Stimulated activated effector memory CD8-positive, alpha-beta T cell treated with anti-CD3 and anti-CD28 coated beads, Interleukin-12 subunit alpha, Interleukin-12 subunit beta, amount 100 ng/mL, for 72 hours (primary cell): ENCODE results near the gene CLIP3.

Source experiments
- ATAC-seq: fragments of 150-1000 bp; cut with Tn5 transposase; 2 replicates; pipeline ENCODE4 v1.10.0; 2021
- DNase-seq, 2 donors: peaks; one replicate each; pipeline ENCODE4 v3.0.0; 2021 to 2022; ENCODE audit warnings: low spot score in 2 of 2
- H3K27ac Mint-ChIP-seq: one replicate; pipeline ENCODE4 v1.8.0; 2022; ENCODE audit warnings: mild to moderate bottlenecking, mixed read lengths
- H3K36me3 Mint-ChIP-seq: one replicate; pipeline ENCODE4 v1.8.0; 2022; ENCODE audit warnings: mild to moderate bottlenecking, mixed read lengths
- H3K4me1 Mint-ChIP-seq: one replicate; pipeline ENCODE4 v1.8.0; 2022; ENCODE audit warnings: mixed read lengths
- H3K4me3 Mint-ChIP-seq: one replicate; pipeline ENCODE4 v1.8.0; 2022; ENCODE audit warnings: mild to moderate bottlenecking, mixed read lengths
- H3K9me3 Mint-ChIP-seq: one replicate; pipeline ENCODE4 v1.8.0; 2022; ENCODE audit warnings: mixed read lengths

CLIP3 gene

GRCh38 chr19:36027696-36028095 lies 5.0 kb downstream of the CLIP3 start:
- DNase-seq (no peak), ATAC-seq (no peak)
- no peaks in the 10 kb centered on the region for H3K9me3 Mint-ChIP-seq
- no peak overlapping the region for H3K4me3 Mint-ChIP-seq
- H3K36me3 Mint-ChIP-seq = peaks cover 39% of the 10 kb centered on the region
- no peak overlapping the region for H3K27ac Mint-ChIP-seq
- no peaks in the 10 kb centered on the region for H3K4me1 Mint-ChIP-seq

- ATAC-seq = no peak
- H3K4me3 Mint-ChIP-seq = no peak overlapping the region
- no peaks in the 10 kb centered on the region for H3K4me1 Mint-ChIP-seq
- no peaks in the 10 kb centered on the region for H3K9me3 Mint-ChIP-seq
- peaks cover 43% of the 10 kb centered on the region for H3K36me3 Mint-ChIP-seq
- no peak overlapping the region for H3K27ac Mint-ChIP-seq
- DNase-seq = no peak
Observed at GRCh38 chr19:36026091-36026876, 6.4 kb downstream of the CLIP3 start.

- H3K27ac Mint-ChIP-seq = no peak overlapping the region
- DNase-seq = no peak
- H3K4me3 Mint-ChIP-seq = no peak overlapping the region
- ATAC-seq = no peak
- H3K36me3 Mint-ChIP-seq = peaks cover 47% of the 10 kb centered on the region
- no peaks in the 10 kb centered on the region for H3K4me1 Mint-ChIP-seq
- no peaks in the 10 kb centered on the region for H3K9me3 Mint-ChIP-seq
Observed at GRCh38 chr19:36025541-36025940, 7.1 kb downstream of the CLIP3 start.

GRCh38 chr19:36023432-36023831 lies 9.2 kb downstream of the CLIP3 start:
- DNase-seq = no peak
- peaks cover 31% of the 10 kb centered on the region for H3K36me3 Mint-ChIP-seq
- no peak overlapping the region for H3K4me3 Mint-ChIP-seq
- no peak for ATAC-seq
- H3K27ac Mint-ChIP-seq = peak overlapping the region; percentile 63
- H3K4me1 Mint-ChIP-seq = no peaks in the 10 kb centered on the region
- no peaks in the 10 kb centered on the region for H3K9me3 Mint-ChIP-seq

GRCh38 chr19:36019061-36019670 lies 13.5 kb downstream of the CLIP3 start:
- H3K9me3 Mint-ChIP-seq = no peaks in the 10 kb centered on the region
- DNase-seq (no peak), ATAC-seq (no peak)
- H3K4me3 Mint-ChIP-seq = no peak overlapping the region
- peaks cover 18% of the 10 kb centered on the region for H3K4me1 Mint-ChIP-seq
- H3K27ac Mint-ChIP-seq = no peak overlapping the region
- H3K36me3 Mint-ChIP-seq = peaks cover 46% of the 10 kb centered on the region

GRCh38 chr19:36014012-36014924 lies 18.4 kb downstream of the CLIP3 start, which contains the start of gene ALKBH6:
Gene ALKBH6 (minus strand): TSS chr19:36014213. CDS start chr19:36013397, 816 bp downstream.
- H3K4me1 Mint-ChIP-seq = peaks cover 46% of the 10 kb centered on the region
- H3K4me3 Mint-ChIP-seq = peak within 1 kb of the TSS; percentile 99
- ATAC-seq (peak; percentile 96), DNase-seq (peak; percentile 95 to 99)
- H3K36me3 Mint-ChIP-seq = peaks cover 30% of the 10 kb centered on the region
- no peaks in the 10 kb centered on the region for H3K9me3 Mint-ChIP-seq
- peak within 1 kb of the TSS; percentile 99 for H3K27ac Mint-ChIP-seq

- peaks cover 29% of the 10 kb centered on the region for H3K36me3 Mint-ChIP-seq
- H3K9me3 Mint-ChIP-seq = no peaks in the 10 kb centered on the region
- H3K4me1 Mint-ChIP-seq = peaks cover 53% of the 10 kb centered on the region
- ATAC-seq (no peak), DNase-seq (no peak)
- H3K27ac Mint-ChIP-seq = peak overlapping the region; percentile 99
- H3K4me3 Mint-ChIP-seq = peak overlapping the region; percentile 99
Observed at GRCh38 chr19:36013280-36014011, 19.2 kb downstream of the CLIP3 start.

- peaks cover 21% of the 10 kb centered on the region for H3K36me3 Mint-ChIP-seq
- H3K27ac Mint-ChIP-seq = no peak overlapping the region
- no peak overlapping the region for H3K4me3 Mint-ChIP-seq
- DNase-seq (no peak), ATAC-seq (no peak)
- H3K9me3 Mint-ChIP-seq = no peaks in the 10 kb centered on the region
- peaks cover 51% of the 10 kb centered on the region for H3K4me1 Mint-ChIP-seq
Observed at GRCh38 chr19:36010402-36010801, 22.3 kb downstream of the CLIP3 start.

- no peak for ATAC-seq
- no peak overlapping the region for H3K27ac Mint-ChIP-seq
- peaks cover 45% of the 10 kb centered on the region for H3K4me1 Mint-ChIP-seq
- H3K36me3 Mint-ChIP-seq = peaks cover 24% of the 10 kb centered on the region
- H3K4me3 Mint-ChIP-seq = peak overlapping the region; percentile 47
- H3K9me3 Mint-ChIP-seq = no peaks in the 10 kb centered on the region
- DNase-seq = no peak
Observed at GRCh38 chr19:36009633-36010379, 22.9 kb downstream of the CLIP3 start.

- peak overlapping the region; percentile 47 for H3K4me3 Mint-ChIP-seq
Observed at GRCh38 chr19:36009220-36009619, 23.5 kb downstream of the CLIP3 start.

GRCh38 chr19:36008336-36008978 lies 24.2 kb downstream of the CLIP3 start, which contains the start of gene SYNE4:
Gene SYNE4 (minus strand): TSS chr19:36008813. CDS start chr19:36008681, 132 bp downstream.
- peaks cover 13% of the 10 kb centered on the region for H3K36me3 Mint-ChIP-seq
- no peaks in the 10 kb centered on the region for H3K9me3 Mint-ChIP-seq
- no peak within 1 kb of the TSS for H3K27ac Mint-ChIP-seq
- DNase-seq (no peak), ATAC-seq (no peak)
- peak within 1 kb of the TSS; percentile 47 for H3K4me3 Mint-ChIP-seq
- H3K4me1 Mint-ChIP-seq = peaks cover 37% of the 10 kb centered on the region

More at GRCh38 chr19:36009220-36009619, 23.5 kb downstream of the CLIP3 start:
- peak; percentile 41 to 68 for DNase-seq
- Mint-ChIP-seq H3K4me1 (peaks cover 42% of the 10 kb centered on the region), H3K27ac (no peak overlapping the region), H3K36me3 (peaks cover 18% of the 10 kb centered on the region), H3K9me3 (no peaks in the 10 kb centered on the region)
- ATAC-seq = peak; percentile 36

GRCh38 chr19:36006955-36007354 lies 25.7 kb downstream of the CLIP3 start:
- Mint-ChIP-seq H3K9me3 (no peaks in the 10 kb centered on the region), H3K27ac (no peak overlapping the region), H3K4me3 (no peak overlapping the region), H3K36me3 (peaks cover 19% of the 10 kb centered on the region), H3K4me1 (peaks cover 28% of the 10 kb centered on the region)
- DNase-seq (no peak), ATAC-seq (no peak)

GRCh38 chr19:36003284-36003683 lies 29.4 kb downstream of the CLIP3 start:
- peaks cover 19% of the 10 kb centered on the region for H3K4me1 Mint-ChIP-seq
- no peak overlapping the region for H3K27ac Mint-ChIP-seq
- H3K36me3 Mint-ChIP-seq = peaks cover 24% of the 10 kb centered on the region
- H3K4me3 Mint-ChIP-seq = no peak overlapping the region
- ATAC-seq = no peak
- H3K9me3 Mint-ChIP-seq = no peaks in the 10 kb centered on the region
- DNase-seq = no peak

GRCh38 chr19:36001605-36002004 lies 31.1 kb downstream of the CLIP3 start:
- no peak for DNase-seq
- Mint-ChIP-seq H3K27ac (no peak overlapping the region), H3K36me3 (peaks cover 38% of the 10 kb centered on the region)

More at GRCh38 chr19:36001605-36002004, 31.1 kb downstream of the CLIP3 start:
- H3K4me1 Mint-ChIP-seq = peaks cover 31% of the 10 kb centered on the region
- H3K4me3 Mint-ChIP-seq = no peak overlapping the region
- no peak for ATAC-seq
- H3K9me3 Mint-ChIP-seq = no peaks in the 10 kb centered on the region
